Stimulated activated naive CD8-positive, alpha-beta T cell treated with anti-CD3 and anti-CD28 coated beads, Interleukin-15, amount 100 ng/mL, for 72 hours (primary cell): Measurements from ENCODE around the gene RING1.
A peak's percentile ranks its signal among the peaks of the same experiment; 100 is the strongest.

Experiments used
- ATAC-seq: fragments of 150-1000 bp; cut with Tn5 transposase; 2 replicates; pipeline ENCODE4 v1.10.0; 2021; ENCODE audit warnings: mild to moderate bottlenecking, moderate library complexity
- DNase-seq, 2 donors: peaks; one replicate each; pipeline ENCODE4 v3.0.0; 2021 to 2022
- H3K27ac Mint-ChIP-seq, 2 donors: one replicate each; pipeline ENCODE4 v1.8.0; 2022; ENCODE audit warnings: mild to moderate bottlenecking in 2 of 2, mixed read lengths in 2 of 2, moderate library complexity in 2 of 2
- H3K27me3 Mint-ChIP-seq: one replicate; pipeline ENCODE4 v1.8.0; 2022; ENCODE audit warnings: mixed read lengths
- H3K4me1 Mint-ChIP-seq: one replicate; pipeline ENCODE4 v1.8.0; 2022; ENCODE audit warnings: mild to moderate bottlenecking, mixed read lengths
- H3K4me3 Mint-ChIP-seq, 2 donors: one replicate each; pipeline ENCODE4 v1.8.0; 2022; ENCODE audit warnings: mild to moderate bottlenecking in 2 of 2, mixed read lengths in 2 of 2, moderate library complexity in 1 of 2
- H3K9me3 Mint-ChIP-seq, 2 donors: one replicate each; pipeline ENCODE4 v1.8.0; 2022; ENCODE audit warnings: mixed read lengths in 2 of 2

The RING1 gene

GRCh38 chr6:33208091-33208967, at the start of gene RING1:
TSS of gene RING1 (plus strand) at chr6:33208500. CDS start at chr6:33208823, 323 bp downstream.
- Mint-ChIP-seq H3K27ac (peak within 1 kb of the TSS; percentile 96 to 97), H3K27me3 (peaks cover under 1% of the 10 kb centered on the region), H3K9me3 (no peaks in the 10 kb centered on the region), H3K4me1 (peaks cover 81% of the 10 kb centered on the region), H3K4me3 (peak within 1 kb of the TSS; percentile 96 to 98)
- ATAC-seq (peak; percentile 37), DNase-seq (peak; percentile 75 to 82)

GRCh38 chr6:33160096-33160495, 48.2 kb upstream of the RING1 start:
- H3K27me3 Mint-ChIP-seq = peaks cover 7% of the 10 kb centered on the region
- H3K27ac Mint-ChIP-seq = no peak overlapping the region
- no peak overlapping the region for H3K4me3 Mint-ChIP-seq
- H3K9me3 Mint-ChIP-seq = no peaks in the 10 kb centered on the region
- H3K4me1 Mint-ChIP-seq = peaks cover 21% of the 10 kb centered on the region
- ATAC-seq (no peak), DNase-seq (no peak)

GRCh38 chr6:33160728-33161344, 47.5 kb upstream of the RING1 start:
- peaks cover 7% of the 10 kb centered on the region for H3K27me3 Mint-ChIP-seq
- DNase-seq (no peak), ATAC-seq (no peak)
- H3K27ac Mint-ChIP-seq = peak overlapping the region in 1 of 2 donors; percentile 93
- H3K4me1 Mint-ChIP-seq = peaks cover 21% of the 10 kb centered on the region
- H3K4me3 Mint-ChIP-seq = peak overlapping the region; percentile 89 to 93
- no peaks in the 10 kb centered on the region for H3K9me3 Mint-ChIP-seq

GRCh38 chr6:33161354-33162331, 46.7 kb upstream of the RING1 start:
- Mint-ChIP-seq H3K27ac (peak overlapping the region; percentile 93 to 95), H3K9me3 (no peaks in the 10 kb centered on the region), H3K4me1 (peaks cover 21% of the 10 kb centered on the region), H3K27me3 (peaks cover 7% of the 10 kb centered on the region), H3K4me3 (peak overlapping the region; percentile 89 to 93)
- peak; percentile 93 for ATAC-seq
- peak; percentile 86 to 87 for DNase-seq

GRCh38 chr6:33163540-33163939, 44.8 kb upstream of the RING1 start:
- no peak for ATAC-seq
- Mint-ChIP-seq H3K4me1 (peaks cover 21% of the 10 kb centered on the region), H3K4me3 (no peak overlapping the region), H3K9me3 (no peaks in the 10 kb centered on the region), H3K27ac (no peak overlapping the region), H3K27me3 (peaks cover 7% of the 10 kb centered on the region)
- no peak for DNase-seq

GRCh38 chr6:33164176-33164575, 44.1 kb upstream of the RING1 start:
- H3K27me3 Mint-ChIP-seq = peaks cover 7% of the 10 kb centered on the region
- H3K4me1 Mint-ChIP-seq = peaks cover 21% of the 10 kb centered on the region
- H3K4me3 Mint-ChIP-seq = no peak overlapping the region
- H3K27ac Mint-ChIP-seq = peak overlapping the region; percentile 36 to 56
- DNase-seq (no peak), ATAC-seq (no peak)
- no peaks in the 10 kb centered on the region for H3K9me3 Mint-ChIP-seq

GRCh38 chr6:33164665-33165373, 43.5 kb upstream of the RING1 start:
- Mint-ChIP-seq H3K4me3 (no peak overlapping the region), H3K27me3 (peaks cover 7% of the 10 kb centered on the region), H3K9me3 (no peaks in the 10 kb centered on the region), H3K27ac (no peak overlapping the region), H3K4me1 (peaks cover 21% of the 10 kb centered on the region)
- no peak for DNase-seq
- ATAC-seq = no peak

- H3K27ac Mint-ChIP-seq = no peak overlapping the region
- ATAC-seq (no peak), DNase-seq (no peak)
- H3K4me3 Mint-ChIP-seq = no peak overlapping the region
- H3K9me3 Mint-ChIP-seq = no peaks in the 10 kb centered on the region
- H3K4me1 Mint-ChIP-seq = peaks cover 21% of the 10 kb centered on the region
- peaks cover 7% of the 10 kb centered on the region for H3K27me3 Mint-ChIP-seq
These were observed 42.6 kb upstream of the RING1 start for GRCh38 chr6:33165581-33166258.

GRCh38 chr6:33166363-33166762, 41.9 kb upstream of the RING1 start:
- no peak overlapping the region for H3K4me3 Mint-ChIP-seq
- H3K27ac Mint-ChIP-seq = no peak overlapping the region
- ATAC-seq (no peak), DNase-seq (no peak)
- H3K4me1 Mint-ChIP-seq = peaks cover 15% of the 10 kb centered on the region
- H3K27me3 Mint-ChIP-seq = peaks cover 7% of the 10 kb centered on the region
- H3K9me3 Mint-ChIP-seq = no peaks in the 10 kb centered on the region

GRCh38 chr6:33166811-33167210, 41.5 kb upstream of the RING1 start:
- Mint-ChIP-seq H3K4me1 (peaks cover 11% of the 10 kb centered on the region), H3K27me3 (peaks cover 7% of the 10 kb centered on the region), H3K4me3 (no peak overlapping the region), H3K9me3 (no peaks in the 10 kb centered on the region), H3K27ac (no peak overlapping the region)
- ATAC-seq (no peak), DNase-seq (no peak)

GRCh38 chr6:33167374-33168283, 40.7 kb upstream of the RING1 start:
- no peaks in the 10 kb centered on the region for H3K9me3 Mint-ChIP-seq
- no peak overlapping the region for H3K27ac Mint-ChIP-seq
- H3K27me3 Mint-ChIP-seq = peaks cover 7% of the 10 kb centered on the region
- DNase-seq = no peak
- H3K4me3 Mint-ChIP-seq = no peak overlapping the region
- no peak for ATAC-seq
- peaks cover 4% of the 10 kb centered on the region for H3K4me1 Mint-ChIP-seq

GRCh38 chr6:33168284-33168601, 40.1 kb upstream of the RING1 start:
- Mint-ChIP-seq H3K4me1 (peaks cover 4% of the 10 kb centered on the region), H3K27me3 (peaks cover 7% of the 10 kb centered on the region), H3K9me3 (no peaks in the 10 kb centered on the region), H3K27ac (no peak overlapping the region), H3K4me3 (no peak overlapping the region)
- ATAC-seq (no peak), DNase-seq (no peak)

GRCh38 chr6:33168639-33169038, 39.7 kb upstream of the RING1 start:
- Mint-ChIP-seq H3K9me3 (no peaks in the 10 kb centered on the region), H3K27ac (no peak overlapping the region), H3K4me3 (no peak overlapping the region), H3K4me1 (peaks cover 4% of the 10 kb centered on the region), H3K27me3 (peaks cover 7% of the 10 kb centered on the region)
- ATAC-seq (no peak), DNase-seq (no peak)
